Effector memory CD4-positive, alpha-beta T cell (primary cell): ENCODE measurements around the gene METTL27.

Source experiments
- DNase-seq, 3 donors: peaks; one replicate each; pipeline ENCODE4 v3.0.0-alpha.2; 2020
- H3K27ac ChIP-seq: 2 replicates; pipeline ENCODE4 v1.7.0; 2013; ENCODE audit warnings: mild to moderate bottlenecking, low read length, moderate library complexity; ENCODE audit not compliant: insufficient read depth, poor library complexity, severe bottlenecking
- H3K27me3 ChIP-seq: replicated peaks from 2 replicates; pipeline ENCODE4 v1.7.0; 2013; ENCODE audit warnings: mild to moderate bottlenecking, low read length; ENCODE audit not compliant: insufficient read depth, control insufficient read depth, poor library complexity, severe bottlenecking
- H3K36me3 ChIP-seq: 2 replicates; pipeline ENCODE4 v1.7.0; 2013; ENCODE audit warnings: mild to moderate bottlenecking, low read length, moderate library complexity; ENCODE audit not compliant: control insufficient read depth, insufficient read depth
- H3K4me1 ChIP-seq: 2 replicates; pipeline ENCODE4 v1.7.0; 2013; ENCODE audit warnings: low read length, mild to moderate bottlenecking; ENCODE audit not compliant: control insufficient read depth, insufficient read depth, poor library complexity, severe bottlenecking
- H3K4me3 ChIP-seq: 2 replicates; pipeline ENCODE4 v1.7.0; 2013; ENCODE audit warnings: low read length, low read depth, mild to moderate bottlenecking; ENCODE audit not compliant: insufficient read depth, poor library complexity, severe bottlenecking
- H3K9me3 ChIP-seq: 2 replicates; pipeline ENCODE4 v1.7.0; 2013; ENCODE audit warnings: mild to moderate bottlenecking, low read length, moderate library complexity; ENCODE audit not compliant: control insufficient read depth

Gene METTL27

DNA sequence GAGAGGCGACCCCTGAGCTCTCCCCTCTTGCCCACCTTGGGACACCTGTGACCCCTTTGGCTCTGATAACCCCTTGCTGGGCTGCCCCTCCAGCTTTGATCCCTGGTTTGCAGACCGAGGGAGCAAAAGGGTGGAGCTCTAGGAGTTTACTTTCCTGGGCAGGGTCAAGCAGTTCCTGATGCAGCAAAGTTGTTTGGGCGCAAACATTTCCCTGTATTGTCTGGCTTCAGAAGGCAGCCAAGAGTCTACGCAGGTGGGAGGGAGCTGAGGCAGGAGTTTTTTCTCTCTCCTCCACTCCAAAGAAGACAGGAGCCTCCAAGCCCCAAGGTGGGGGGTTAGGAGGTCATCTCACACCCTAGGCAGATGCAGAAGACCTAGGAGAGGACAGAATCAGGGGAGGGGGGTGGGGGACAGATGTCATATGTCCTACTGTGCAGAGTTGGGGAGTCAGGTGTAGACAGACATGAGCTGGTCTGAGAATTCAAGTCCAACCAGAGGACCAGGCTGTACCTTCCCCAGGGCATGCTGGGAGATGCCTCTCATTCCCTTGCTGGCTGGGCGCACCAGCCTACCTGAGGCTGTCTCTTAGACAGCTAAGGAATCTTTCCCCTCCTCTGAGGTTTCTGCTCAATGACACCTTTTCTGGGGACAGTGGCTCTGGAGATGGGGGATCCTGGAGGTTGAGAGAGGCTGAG lies 39.2 kb upstream of the METTL27 start:
- Histone ChIP-seq H3K9me3 (no peaks in the 10 kb centered on the region), H3K36me3 (no peaks in the 10 kb centered on the region), H3K27ac (no peak overlapping the region), H3K4me1 (no peaks in the 10 kb centered on the region), H3K4me3 (no peak overlapping the region), H3K27me3 (no peaks in the 10 kb centered on the region)
- DNase-seq, result no peak

- no peaks in the 10 kb centered on the region for H3K36me3 ChIP-seq
- H3K4me1 ChIP-seq, result no peaks in the 10 kb centered on the region
- H3K27ac ChIP-seq, result no peak overlapping the region
- DNase-seq, result no peak
- no peak overlapping the region for H3K4me3 ChIP-seq
- no peaks in the 10 kb centered on the region for H3K27me3 ChIP-seq
- H3K9me3 ChIP-seq, result no peaks in the 10 kb centered on the region
Measured at GRCh38 chr7:73880755-73881328, 38.5 kb upstream of the METTL27 start.

DNA sequence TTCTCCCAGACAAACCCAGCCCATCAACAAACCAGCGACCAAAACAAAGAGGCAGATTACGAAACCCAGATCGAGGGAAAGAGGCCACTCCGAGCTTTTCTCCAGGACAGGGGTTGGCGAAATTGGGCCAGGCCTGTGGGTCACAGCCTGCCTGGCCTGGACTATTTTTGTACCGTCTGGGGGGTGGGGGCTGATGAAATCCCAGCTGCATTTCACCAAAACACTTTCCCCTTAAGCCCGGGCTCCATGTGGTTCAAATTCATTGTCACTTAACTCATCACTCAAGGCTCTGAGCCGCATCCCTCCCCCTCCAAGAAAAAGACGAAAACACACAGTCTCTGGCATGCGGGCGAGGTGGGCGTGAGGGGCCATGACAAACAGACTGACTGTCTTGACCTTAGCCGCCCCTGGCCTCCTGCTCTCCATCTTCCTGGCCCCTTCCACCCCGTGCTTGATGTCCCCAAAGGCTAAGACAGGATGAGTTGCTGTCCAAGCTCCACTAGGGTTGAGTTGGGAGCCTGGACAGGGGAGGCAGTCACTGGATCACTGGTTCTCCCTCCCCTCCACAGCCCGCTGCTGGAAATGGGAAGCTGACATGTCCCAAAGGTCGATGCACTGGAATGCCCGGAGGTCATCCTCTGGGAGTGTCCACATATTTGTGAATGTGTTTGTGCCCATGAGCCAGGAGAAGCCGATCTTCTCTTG lies 37.8 kb upstream of the METTL27 start:
- Histone ChIP-seq H3K9me3 (no peaks in the 10 kb centered on the region), H3K4me1 (no peaks in the 10 kb centered on the region), H3K27ac (no peak overlapping the region), H3K27me3 (no peaks in the 10 kb centered on the region), H3K4me3 (no peak overlapping the region), H3K36me3 (no peaks in the 10 kb centered on the region)
- no peak for DNase-seq

GRCh38 chr7:73876973-73877372 lies 34.7 kb upstream of the METTL27 start:
- no peaks in the 10 kb centered on the region for H3K27me3 ChIP-seq
- no peak overlapping the region for H3K4me3 ChIP-seq
- H3K4me1 ChIP-seq, result no peaks in the 10 kb centered on the region
- no peak for DNase-seq
- H3K27ac ChIP-seq, result no peak overlapping the region
- no peaks in the 10 kb centered on the region for H3K36me3 ChIP-seq
- H3K9me3 ChIP-seq, result no peaks in the 10 kb centered on the region

- no peaks in the 10 kb centered on the region for H3K9me3 ChIP-seq
- no peaks in the 10 kb centered on the region for H3K27me3 ChIP-seq
- no peaks in the 10 kb centered on the region for H3K36me3 ChIP-seq
- no peak for DNase-seq
- H3K4me3 ChIP-seq, result no peak overlapping the region
- no peak overlapping the region for H3K27ac ChIP-seq
- no peaks in the 10 kb centered on the region for H3K4me1 ChIP-seq
Measured at GRCh38 chr7:73876361-73876760, 34.0 kb upstream of the METTL27 start.

DNA sequence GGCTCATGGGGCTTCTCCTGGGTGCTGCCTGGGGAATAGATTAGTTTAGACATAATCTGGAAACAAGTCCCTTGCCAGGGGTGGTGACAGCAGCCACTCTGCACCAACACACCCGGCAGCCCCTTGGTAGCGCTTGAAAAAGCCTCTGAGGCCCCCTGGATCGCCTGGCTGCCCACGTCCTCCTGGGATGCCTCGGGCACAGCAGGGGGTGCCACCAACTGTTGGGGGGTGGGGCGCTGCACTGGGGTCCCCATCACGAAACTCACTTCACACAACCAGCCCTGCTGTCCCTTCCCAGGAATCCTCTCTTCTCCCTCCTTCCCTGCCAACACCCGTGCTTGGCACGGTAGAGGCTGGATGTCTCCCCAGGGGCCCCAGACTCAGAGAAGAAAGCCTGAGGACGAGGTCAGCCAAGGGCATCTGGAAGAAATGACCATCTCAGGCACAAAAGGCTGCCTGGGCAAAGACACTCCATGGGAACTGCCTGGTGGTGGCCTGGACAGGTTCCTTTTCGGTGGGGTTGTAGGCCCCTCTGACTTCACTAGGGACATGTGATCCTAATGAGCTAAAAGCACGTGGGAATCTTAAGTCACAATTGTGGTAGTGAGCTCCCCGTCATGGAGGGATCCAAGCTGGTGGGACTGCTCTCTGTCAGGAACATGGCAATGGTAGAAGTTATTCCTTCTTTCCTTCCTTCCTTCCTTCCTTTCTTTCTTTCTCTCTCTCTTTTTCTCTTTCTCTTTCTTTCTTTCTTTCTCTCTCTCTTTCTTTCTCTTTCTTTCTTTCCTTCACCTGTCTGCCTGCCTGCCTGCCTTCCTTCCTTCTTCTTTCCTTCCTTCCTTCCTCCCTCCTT lies 30.0 kb upstream of the METTL27 start:
- no peak overlapping the region for H3K27ac ChIP-seq
- no peak for DNase-seq
- no peaks in the 10 kb centered on the region for H3K9me3 ChIP-seq
- no peak overlapping the region for H3K4me3 ChIP-seq
- no peaks in the 10 kb centered on the region for H3K4me1 ChIP-seq
- no peaks in the 10 kb centered on the region for H3K36me3 ChIP-seq
- H3K27me3 ChIP-seq, result no peaks in the 10 kb centered on the region

DNA sequence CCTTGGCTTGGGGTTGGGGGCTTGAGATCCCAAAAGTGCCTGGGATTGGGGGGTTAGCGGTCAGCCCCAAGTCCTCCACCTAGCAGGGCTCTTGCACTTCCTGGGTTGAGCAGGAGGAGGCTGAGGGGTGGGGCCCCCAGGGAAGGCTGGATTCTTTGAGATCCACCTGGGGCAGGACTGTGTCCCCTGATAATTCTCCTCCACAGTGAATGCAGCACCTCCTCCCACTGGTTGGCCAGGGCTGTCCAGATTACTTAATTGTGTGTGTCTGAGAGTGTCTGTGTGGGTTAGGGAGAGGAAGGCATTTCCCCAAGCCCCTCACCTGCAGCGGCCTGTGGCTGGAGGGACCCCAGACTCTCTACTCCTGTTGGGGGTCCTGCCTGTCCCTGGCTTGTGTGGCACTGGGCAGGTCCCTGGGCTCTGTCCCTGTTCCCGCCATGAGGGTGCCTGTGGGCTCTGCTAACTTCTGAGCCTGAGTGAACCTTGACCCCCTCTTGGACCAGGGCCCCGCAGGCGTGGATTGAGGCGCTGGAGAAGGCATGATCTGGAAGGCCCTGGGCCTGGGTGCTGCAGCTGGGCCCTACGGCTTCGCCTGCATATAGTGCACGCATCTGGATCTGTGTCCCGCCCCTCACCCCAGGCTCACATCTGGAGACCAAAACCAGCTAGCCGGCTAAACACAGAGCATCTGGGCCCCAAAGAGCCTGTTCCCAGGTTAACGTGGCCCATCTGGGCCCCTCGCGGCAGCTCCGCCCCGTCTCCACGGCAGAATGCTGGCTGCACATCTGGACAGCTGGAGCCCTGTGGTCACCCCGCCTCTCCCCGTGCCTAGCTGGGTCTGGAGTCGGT lies 29.1 kb upstream of the METTL27 start:
- no peak overlapping the region for H3K4me3 ChIP-seq
- no peak overlapping the region for H3K27ac ChIP-seq
- no peaks in the 10 kb centered on the region for H3K36me3 ChIP-seq
- DNase-seq, result no peak
- no peaks in the 10 kb centered on the region for H3K27me3 ChIP-seq
- no peaks in the 10 kb centered on the region for H3K4me1 ChIP-seq
- H3K9me3 ChIP-seq, result no peaks in the 10 kb centered on the region

DNA sequence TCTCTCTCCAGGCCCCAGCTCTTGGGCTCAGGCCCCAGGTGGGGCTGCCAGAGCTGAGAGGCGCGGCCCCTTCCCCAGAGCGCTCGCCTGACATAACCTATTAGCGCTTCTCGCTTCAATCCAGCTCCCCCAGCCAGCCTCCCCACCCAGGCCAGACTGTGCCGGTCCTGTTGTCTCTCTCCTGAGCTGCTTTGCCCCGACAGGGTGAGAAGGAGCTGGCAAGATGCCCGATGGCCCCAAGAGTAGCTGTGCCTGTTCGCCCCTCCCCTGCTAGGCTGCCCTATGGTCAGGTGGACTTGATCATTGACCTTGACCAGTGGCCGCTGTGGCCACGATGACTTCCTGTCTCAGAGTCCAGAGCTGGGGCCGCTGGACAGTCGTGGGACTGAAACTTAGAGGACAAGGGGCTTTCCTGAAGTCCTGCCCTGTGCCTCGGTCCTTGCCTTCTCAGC lies 27.8 kb upstream of the METTL27 start:
- Histone ChIP-seq H3K27me3 (no peaks in the 10 kb centered on the region), H3K4me1 (no peaks in the 10 kb centered on the region), H3K27ac (no peak overlapping the region), H3K9me3 (no peaks in the 10 kb centered on the region), H3K36me3 (no peaks in the 10 kb centered on the region), H3K4me3 (no peak overlapping the region)
- no peak for DNase-seq

GRCh38 chr7:73869011-73869798 lies 26.9 kb upstream of the METTL27 start:
- Histone ChIP-seq H3K36me3 (no peaks in the 10 kb centered on the region), H3K27ac (no peak overlapping the region), H3K4me3 (no peak overlapping the region), H3K4me1 (no peaks in the 10 kb centered on the region), H3K9me3 (no peaks in the 10 kb centered on the region), H3K27me3 (no peaks in the 10 kb centered on the region)
- no peak for DNase-seq
